NCI-H128 (cell line): ENCODE measurements around the gene STPG3.

ENCODE experiments used
- DNase-seq: peaks from one replicate; lab custom pipeline; 2025; ENCODE audit not compliant: unreplicated experiment; lab: John Stamatoyannopoulos, UW

Gene STPG3

GRCh38 chr9:137264067-137264466, 13.0 kb downstream of the STPG3 start:
- DNase-seq, result no peak

- no peak for DNase-seq
Observed at GRCh38 chr9:137265496-137266161, 14.5 kb downstream of the STPG3 start.

GRCh38 chr9:137266162-137266527, 15.1 kb downstream of the STPG3 start:
- DNase-seq, result no peak

GRCh38 chr9:137266585-137267453, 15.7 kb downstream of the STPG3 start:
- no peak for DNase-seq

GRCh38 chr9:137267933-137268355, 16.9 kb downstream of the STPG3 start:
- no peak for DNase-seq

GRCh38 chr9:137268538-137269201, 17.6 kb downstream of the STPG3 start:
- no peak for DNase-seq

GRCh38 chr9:137269231-137269772, 18.2 kb downstream of the STPG3 start:
- no peak for DNase-seq

GRCh38 chr9:137270929-137271695, 20.0 kb downstream of the STPG3 start:
- no peak for DNase-seq

- no peak for DNase-seq
Observed at GRCh38 chr9:137271696-137272076, 20.6 kb downstream of the STPG3 start.

GRCh38 chr9:137272241-137273094, 21.4 kb downstream of the STPG3 start:
- DNase-seq, result no peak

- no peak for DNase-seq
Observed at GRCh38 chr9:137273095-137273490, 22.0 kb downstream of the STPG3 start.

GRCh38 chr9:137273611-137274320, 22.7 kb downstream of the STPG3 start:
- DNase-seq, result no peak

- no peak for DNase-seq
Observed at GRCh38 chr9:137275203-137275587, 24.1 kb downstream of the STPG3 start.

- no peak for DNase-seq
Observed at GRCh38 chr9:137275588-137276472, 24.7 kb downstream of the STPG3 start.

GRCh38 chr9:137276473-137277328, 25.6 kb downstream of the STPG3 start:
- DNase-seq, result no peak

- no peak for DNase-seq
Observed at GRCh38 chr9:137277329-137278041, 26.4 kb downstream of the STPG3 start, which contains the start of gene TOR4A. TOR4A (plus strand) TSS chr9:137277726; CDS start chr9:137278690, 964 bp downstream.
